NT2/D1 (cell line): ENCODE measurements around the gene PFKP.

Experiments used
- YY1 ChIP-seq: IDR thresholded peaks from 2 replicates; pipeline ENCODE4 v1.6.1; 2011; ENCODE audit not compliant: insufficient read length, insufficient read depth
- ZNF274 ChIP-seq: IDR thresholded peaks from 2 replicates; pipeline ENCODE4 v1.6.1; 2011; ENCODE audit warnings: mild to moderate bottlenecking, low read depth, low read length

DNA sequence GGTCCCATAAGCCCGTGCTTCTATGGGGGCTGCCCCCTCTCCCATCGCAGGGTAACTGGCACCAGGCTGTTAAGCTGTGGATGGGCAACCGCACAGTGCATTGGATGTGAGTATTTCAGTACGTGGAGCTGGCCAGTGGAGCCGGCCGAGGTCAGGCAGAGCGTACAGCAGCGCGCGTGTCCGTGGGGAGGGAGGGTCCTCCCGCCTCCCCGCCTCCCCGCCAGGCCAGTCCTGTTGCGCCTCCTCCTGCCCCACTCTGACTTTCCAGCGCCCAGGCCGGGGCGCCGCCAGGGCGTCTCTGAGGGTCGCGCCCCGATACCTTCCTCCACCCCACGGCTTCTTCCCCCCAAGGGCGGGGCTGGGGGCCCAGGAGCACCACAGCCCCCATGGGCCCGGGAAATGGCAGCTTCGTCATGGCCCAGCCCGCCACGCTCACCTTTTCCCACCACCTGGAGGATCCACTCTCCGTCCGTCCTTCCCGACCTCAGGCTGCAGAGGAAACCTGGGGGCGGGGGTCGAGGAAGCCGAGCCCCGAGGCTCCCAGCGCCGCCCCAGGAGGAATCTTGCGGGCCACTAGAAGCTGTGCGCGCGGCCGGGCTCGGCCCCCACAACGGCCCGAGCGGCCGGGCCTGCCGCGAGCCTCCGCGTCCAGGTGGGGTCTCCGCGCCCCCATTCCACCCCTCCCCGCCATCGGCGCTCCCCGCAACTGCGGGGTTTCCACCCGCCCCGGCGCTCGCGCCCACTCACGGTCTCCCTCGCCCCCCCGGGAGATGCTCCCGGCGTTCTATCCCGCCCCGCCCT is 831 bp upstream of the PFKP start:
- TF ChIP-seq YY1, result no peak
- no peak for TF ChIP-seq ZNF274
